Measurements from ENCODE around the gene IRGC.

IRGC gene

DNA sequence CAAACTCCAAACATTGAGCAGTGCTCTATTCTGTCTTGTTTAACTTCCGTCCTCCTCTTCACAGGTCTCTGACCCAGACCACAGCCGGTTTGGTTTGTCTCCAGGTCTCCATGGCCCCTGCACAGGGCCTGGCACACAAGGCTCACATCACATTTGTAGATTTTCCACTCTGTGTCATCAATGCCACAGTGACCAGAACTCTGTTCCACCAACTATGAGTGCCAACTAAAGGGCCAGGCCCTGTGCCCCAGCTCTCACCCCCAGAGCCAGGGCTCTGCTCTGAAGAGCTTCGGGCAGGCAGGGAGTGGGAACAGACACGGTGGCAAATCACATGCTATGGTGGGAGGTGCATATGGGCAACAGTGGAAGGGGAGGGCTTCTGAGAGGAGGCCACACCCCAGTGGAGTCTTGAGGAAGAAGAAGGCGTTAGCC, 22.9 kb downstream of the IRGC start:
- no peak for TF ChIP-seq SUZ12 (IDR thresholded peaks at IDR 0.05)
- TF ChIP-seq HDGF (IDR thresholded peaks at IDR 0.05; ENCODE audit: borderline replicate concordance) = no peak
- no peak for TF ChIP-seq TARDBP (IDR thresholded peaks at IDR 0.05)
- TF ChIP-seq ZNF384 (IDR thresholded peaks at IDR 0.05) = no peak
- TF ChIP-seq L3MBTL2 (conservative IDR thresholded peaks at IDR 0.05) = no peak
- TF ChIP-seq, protein P1, sequence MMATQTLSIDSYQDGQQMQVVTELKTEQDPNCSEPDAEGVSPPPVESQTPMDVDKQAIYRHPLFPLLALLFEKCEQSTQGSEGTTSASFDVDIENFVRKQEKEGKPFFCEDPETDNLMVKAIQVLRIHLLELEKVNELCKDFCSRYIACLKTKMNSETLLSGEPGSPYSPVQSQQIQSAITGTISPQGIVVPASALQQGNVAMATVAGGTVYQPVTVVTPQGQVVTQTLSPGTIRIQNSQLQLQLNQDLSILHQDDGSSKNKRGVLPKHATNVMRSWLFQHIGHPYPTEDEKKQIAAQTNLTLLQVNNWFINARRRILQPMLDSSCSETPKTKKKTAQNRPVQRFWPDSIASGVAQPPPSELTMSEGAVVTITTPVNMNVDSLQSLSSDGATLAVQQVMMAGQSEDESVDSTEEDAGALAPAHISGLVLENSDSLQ (IDR thresholded peaks at IDR 0.05) = no peak
- no peak for TF ChIP-seq NFRKB (IDR thresholded peaks at IDR 0.05)
- TF ChIP-seq ELF4 (IDR thresholded peaks at IDR 0.05) = no peak
- TF ChIP-seq LEF1 (IDR thresholded peaks at IDR 0.05; ENCODE audit: borderline replicate concordance) = no peak
- TF ChIP-seq BHLHE40 (IDR thresholded peaks at IDR 0.05; ENCODE audit: borderline replicate concordance) = no peak
- no peak for TF ChIP-seq CTBP1 (IDR thresholded peaks at IDR 0.05; ENCODE audit: borderline replicate concordance)
- TF ChIP-seq FOXA1 (IDR thresholded peaks at IDR 0.05) = no peak
- no peak for TF ChIP-seq FOXM1 (IDR thresholded peaks at IDR 0.05; ENCODE audit: borderline replicate concordance)
- TF ChIP-seq ARNT (IDR thresholded peaks at IDR 0.05) = no peak
- CTCF ChIA-PET = interaction anchor here (0.6 kb wide), 1 partner anchor 220 kb away, joined by 3 read pairs; no protein-coding TSS in a partner anchor
- DNase-seq (ENCODE audit: extremely low spot score) = no peak
- POLR2A ChIA-PET = no interaction called here

DNA sequence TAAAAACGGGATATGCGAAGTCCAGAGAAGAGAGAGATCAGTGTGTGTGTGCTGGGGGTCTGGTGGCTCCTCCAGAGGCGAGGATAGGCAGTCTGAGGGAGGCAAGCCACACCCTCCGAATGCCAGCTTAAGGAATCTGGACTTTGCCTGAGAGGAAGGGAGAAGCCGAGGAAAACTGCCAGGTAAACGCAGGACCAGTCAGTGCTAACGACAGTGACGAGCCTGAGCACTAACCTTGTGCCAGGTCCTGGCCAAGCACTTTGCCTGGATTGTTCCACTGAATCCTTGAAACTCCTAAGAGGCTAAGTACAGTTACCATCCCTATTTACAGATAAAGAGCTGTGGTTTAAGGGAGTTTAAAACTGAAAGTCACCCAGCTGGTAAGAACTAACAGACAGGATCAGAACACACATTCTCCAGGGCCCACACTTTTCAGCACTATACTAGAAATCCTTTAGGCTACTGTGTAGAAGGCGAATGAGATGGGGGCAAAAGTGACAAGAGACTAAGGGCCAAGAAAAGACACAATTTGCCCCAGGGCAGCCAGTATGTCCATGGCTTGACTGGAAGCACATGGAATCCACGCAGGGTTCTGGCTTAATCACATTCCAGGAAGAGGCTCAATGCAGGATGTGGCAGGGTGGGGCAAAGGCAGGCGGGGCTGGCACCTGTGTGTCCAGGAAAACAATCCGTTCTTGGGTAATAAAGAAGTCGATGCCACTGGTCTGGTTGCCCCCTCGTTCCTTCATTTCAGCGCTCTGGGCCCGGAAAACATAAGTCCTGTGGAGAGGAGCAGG, 23.8 kb downstream of the IRGC start:
- no peak for DNase-seq (ENCODE audit: extremely low spot score)
- ChIA-PET CTCF (no interaction called here), POLR2A (no interaction called here)
- TF ChIP-seq FOXA1 (IDR thresholded peaks at IDR 0.05) (no peak), FOXM1 (IDR thresholded peaks at IDR 0.05; ENCODE audit: borderline replicate concordance) (no peak), ARNT (IDR thresholded peaks at IDR 0.05) (no peak), TARDBP (IDR thresholded peaks at IDR 0.05) (no peak), HDGF (IDR thresholded peaks at IDR 0.05; ENCODE audit: borderline replicate concordance) (no peak), ELF4 (IDR thresholded peaks at IDR 0.05) (no peak), FOXK2 (IDR thresholded peaks at IDR 0.05) (no peak)

DNA sequence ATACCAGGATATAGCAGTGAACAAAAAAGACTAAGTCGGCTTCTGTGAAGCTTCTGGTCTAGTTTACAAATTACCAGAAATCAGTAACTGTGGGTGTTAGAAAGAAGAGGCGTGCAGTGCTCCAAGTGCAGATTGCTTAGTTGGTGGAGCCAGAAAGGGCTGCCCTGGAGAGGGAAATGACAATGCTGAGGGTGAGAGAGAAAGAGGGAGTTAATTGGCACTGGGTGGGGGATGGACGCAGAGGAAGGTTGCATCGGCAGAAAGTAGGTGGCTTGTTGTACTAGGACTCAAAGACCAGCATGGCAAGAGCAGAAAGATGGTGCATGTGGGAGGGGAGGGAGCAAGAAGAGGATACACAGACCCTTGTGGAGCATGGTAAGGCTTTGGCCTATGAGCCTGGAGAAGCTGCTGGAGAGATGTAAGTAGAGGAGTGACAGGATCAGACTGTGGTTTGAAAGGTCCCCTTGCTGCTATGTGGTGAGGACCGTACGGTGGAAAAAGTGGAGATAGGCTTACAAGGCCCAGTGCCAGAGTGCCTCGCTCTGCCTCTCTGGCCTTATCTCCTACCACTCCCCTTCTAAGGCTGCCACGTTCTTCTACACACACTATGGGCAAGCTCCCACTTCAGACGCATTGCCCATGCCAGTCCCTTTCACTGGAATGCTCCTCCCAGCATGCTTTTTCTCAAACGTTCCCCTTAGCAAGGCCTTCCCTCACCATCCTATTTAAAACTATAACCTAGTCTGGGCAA, 25.4 kb downstream of the IRGC start:
- TF ChIP-seq L3MBTL2 (conservative IDR thresholded peaks at IDR 0.05) = no peak
- TF ChIP-seq, protein P1 (IDR thresholded peaks at IDR 0.05) = no peak
- POLR2A ChIA-PET = no interaction called here
- CTCF ChIA-PET = no interaction called here
- no peak for DNase-seq (ENCODE audit: extremely low spot score)

DNA sequence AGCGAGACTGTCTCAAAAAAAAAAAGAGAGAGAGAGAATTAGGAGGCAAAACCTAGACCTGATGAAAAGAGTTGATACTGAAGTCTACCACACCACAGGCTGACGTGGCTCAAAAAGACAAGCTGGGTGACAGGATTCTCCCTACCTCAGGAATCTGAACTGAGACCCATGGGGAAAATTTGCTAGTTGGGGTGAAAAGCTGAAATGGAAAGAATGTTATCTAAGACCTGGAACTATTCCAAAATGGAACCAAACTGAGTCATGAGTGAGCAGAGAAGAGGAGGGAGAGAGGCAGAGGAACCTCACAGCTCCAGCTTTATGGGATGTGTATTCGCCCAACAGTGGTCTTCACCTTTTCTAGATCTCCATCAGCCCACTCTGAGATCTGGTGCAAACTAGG, 27.2 kb downstream of the IRGC start:
- POLR2A ChIA-PET = no interaction called here
- CTCF ChIA-PET = interaction anchor here (0.6 kb wide), 1 partner anchor 210 kb away, joined by 4 read pairs; the partner anchor contains the start of gene ZNF575
- no peak for DNase-seq (ENCODE audit: extremely low spot score)
- TF ChIP-seq ZNF384 (IDR thresholded peaks at IDR 0.05) = no peak
- no peak for TF ChIP-seq SUZ12 (IDR thresholded peaks at IDR 0.05)
- TF ChIP-seq, protein P1 (IDR thresholded peaks at IDR 0.05) = no peak
- TF ChIP-seq BHLHE40 (IDR thresholded peaks at IDR 0.05; ENCODE audit: borderline replicate concordance) = no peak
- no peak for TF ChIP-seq TARDBP (IDR thresholded peaks at IDR 0.05)
- no peak for TF ChIP-seq L3MBTL2 (conservative IDR thresholded peaks at IDR 0.05)
- TF ChIP-seq FOXK2 (IDR thresholded peaks at IDR 0.05) = no peak
- TF ChIP-seq FOXM1 (IDR thresholded peaks at IDR 0.05; ENCODE audit: borderline replicate concordance) = no peak
- no peak for TF ChIP-seq CTBP1 (IDR thresholded peaks at IDR 0.05; ENCODE audit: borderline replicate concordance)
- no peak for TF ChIP-seq FOXA1 (IDR thresholded peaks at IDR 0.05)
- TF ChIP-seq LEF1 (IDR thresholded peaks at IDR 0.05; ENCODE audit: borderline replicate concordance) = no peak
- TF ChIP-seq NFRKB (IDR thresholded peaks at IDR 0.05) = no peak
- no peak for TF ChIP-seq ELF4 (IDR thresholded peaks at IDR 0.05)

DNA sequence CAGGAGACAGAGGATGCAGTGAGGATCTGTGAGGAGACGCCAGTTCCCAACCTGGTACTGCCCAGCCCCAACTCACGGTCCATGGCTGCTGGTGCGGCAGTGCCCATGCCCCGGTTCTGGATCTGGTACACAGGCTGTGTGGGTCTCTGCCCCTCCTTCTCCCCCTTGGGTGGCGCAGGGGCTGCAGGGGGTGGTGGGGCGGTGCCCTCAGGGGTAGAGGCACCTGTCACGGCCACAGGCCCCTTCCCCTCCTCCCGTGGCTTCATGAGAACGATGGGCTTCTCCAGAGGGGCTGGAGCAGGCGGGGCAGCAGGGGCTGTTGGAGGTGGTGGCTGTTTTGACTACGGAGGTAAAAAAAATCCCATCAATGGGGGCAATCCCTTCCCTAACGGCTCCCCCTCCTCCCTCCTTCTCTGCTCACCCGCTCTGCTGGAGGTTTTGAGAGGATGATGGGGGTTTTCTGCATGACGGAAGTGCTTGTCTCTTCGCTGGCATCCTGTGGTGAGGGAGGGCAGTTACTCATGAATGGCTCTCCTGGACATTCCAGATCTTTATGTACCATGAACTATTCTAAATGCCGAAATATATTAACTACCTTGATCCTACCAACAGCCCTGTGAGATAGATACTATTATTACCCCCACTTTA, 31.8 kb downstream of the IRGC start:
- POLR2A ChIA-PET = no interaction called here
- no peak for DNase-seq (ENCODE audit: extremely low spot score)
- CTCF ChIA-PET = no interaction called here
- TF ChIP-seq CTBP1 (IDR thresholded peaks at IDR 0.05; ENCODE audit: borderline replicate concordance) (no peak), BHLHE40 (IDR thresholded peaks at IDR 0.05; ENCODE audit: borderline replicate concordance) (no peak), FOXA1 (IDR thresholded peaks at IDR 0.05) (no peak), FOXK2 (IDR thresholded peaks at IDR 0.05) (no peak), LEF1 (IDR thresholded peaks at IDR 0.05; ENCODE audit: borderline replicate concordance) (no peak), HDGF (IDR thresholded peaks at IDR 0.05; ENCODE audit: borderline replicate concordance) (no peak), L3MBTL2 (conservative IDR thresholded peaks at IDR 0.05) (no peak), ZNF384 (IDR thresholded peaks at IDR 0.05) (no peak), NFRKB (IDR thresholded peaks at IDR 0.05) (no peak), SP1 (IDR thresholded peaks at IDR 0.05) (no peak), TARDBP (IDR thresholded peaks at IDR 0.05) (no peak), SUZ12 (IDR thresholded peaks at IDR 0.05) (no peak), ARNT (IDR thresholded peaks at IDR 0.05) (no peak), ELF4 (IDR thresholded peaks at IDR 0.05) (no peak), FOXM1 (IDR thresholded peaks at IDR 0.05; ENCODE audit: borderline replicate concordance) (no peak)
- TF ChIP-seq, protein P1 (IDR thresholded peaks at IDR 0.05) = no peak
